ENCODE results near the gene RPH3AL. TPM values are rescaled to one million over a fixed set of nuclear protein-coding genes. Genes with fewer than 3 reads are reported as not detected.

RPH3AL gene
- total and polyA plus RNA-seq, 11 donors: 2.8 to 9.4 (median 6.3) TPM

- TF ChIP-seq CTCF (IDR thresholded peaks at IDR 0.05) (no peak), POLR2A (IDR thresholded peaks at IDR 0.05) (no peak)
- WGBS, 4 donors: 61 to 84% (median 75%) methylated on average over 8 of the region's 8 CpGs
- no peak overlapping the region for H3K4me3 ChIP-seq
- no peaks in the 10 kb centered on the region for H3K36me3 ChIP-seq
- no peaks in the 10 kb centered on the region for H3K27me3 ChIP-seq
- intact Hi-C loops (cut with DNase I): no loop called here
- no peaks in the 10 kb centered on the region for H3K4me1 ChIP-seq
- no peak overlapping the region for H3K27ac ChIP-seq
- peak in 3 of 5 donors; percentile 8 to 41 (median 18) for DNase-seq
- ATAC-seq: peak in 1 of 4 donors; percentile 28
- H3K9me3 ChIP-seq: no peaks in the 10 kb centered on the region
Observed at GRCh38 chr17:247767-248166, 104.8 kb downstream of the RPH3AL start.

GRCh38 chr17:246851-247421 is 105.7 kb downstream of the RPH3AL start:
- H3K36me3 ChIP-seq: no peaks in the 10 kb centered on the region
- DNase-seq (peak in 4 of 5 donors; percentile 2 to 21 (median 10)), ATAC-seq (no peak)
- no peaks in the 10 kb centered on the region for H3K4me1 ChIP-seq
- TF ChIP-seq CTCF (IDR thresholded peaks at IDR 0.05) (no peak), POLR2A (IDR thresholded peaks at IDR 0.05) (no peak)
- intact Hi-C loops (cut with DNase I): no loop called here
- H3K4me3 ChIP-seq: no peak overlapping the region
- H3K27me3 ChIP-seq: no peaks in the 10 kb centered on the region
- no peaks in the 10 kb centered on the region for H3K9me3 ChIP-seq
- 85 to 90% (median 88%) methylated on average over 22 to 23 of the region's 23 CpGs for WGBS, 4 donors
- H3K27ac ChIP-seq: no peak overlapping the region

GRCh38 chr17:246226-246625 is 106.4 kb downstream of the RPH3AL start:
- DNase-seq (peak in 1 of 5 donors; percentile 15), ATAC-seq (no peak)
- Histone ChIP-seq H3K9me3 (no peaks in the 10 kb centered on the region), H3K27me3 (no peaks in the 10 kb centered on the region), H3K36me3 (no peaks in the 10 kb centered on the region), H3K4me3 (no peak overlapping the region), H3K4me1 (no peaks in the 10 kb centered on the region), H3K27ac (no peak overlapping the region)
- WGBS, 4 donors: 93 to 94% (median 93%) methylated on average over 13 to 14 of the region's 14 CpGs
- no peak for TF ChIP-seq POLR2A (IDR thresholded peaks at IDR 0.05)
- no peak for TF ChIP-seq CTCF (IDR thresholded peaks at IDR 0.05)
- intact Hi-C loops (cut with DNase I): no loop called here

- Histone ChIP-seq H3K27ac (no peak overlapping the region), H3K9me3 (no peaks in the 10 kb centered on the region), H3K36me3 (no peaks in the 10 kb centered on the region), H3K27me3 (no peaks in the 10 kb centered on the region), H3K4me3 (no peak overlapping the region), H3K4me1 (no peaks in the 10 kb centered on the region)
- no peak for TF ChIP-seq POLR2A (IDR thresholded peaks at IDR 0.05)
- no peak for TF ChIP-seq CTCF (IDR thresholded peaks at IDR 0.05)
- intact Hi-C loops (cut with DNase I): no loop called here
- WGBS, 4 donors: 91 to 98% (median 93%) methylated on average over 9 to 13 of the region's 13 CpGs
- ATAC-seq: no peak
- DNase-seq: peak in 2 of 5 donors; percentile 13 to 21
Observed at GRCh38 chr17:245611-246010, 107.0 kb downstream of the RPH3AL start.
